M059J (cell line): Measurements from ENCODE around the gene RASAL2. TPM values are rescaled to one million over a fixed set of nuclear protein-coding genes. Genes with fewer than 3 reads are reported as not detected.
"Not testable (repeated sequence)": the region's sequence is repeated elsewhere in the genome, so short reads cannot be mapped to it uniquely, and the experiment has no call there.

Experiments
- DNase-seq: peaks from one replicate; pipeline ENCODE4 v3.0.0-alpha.2; 2012; ENCODE audit warnings: low read depth
- total RNA-seq: library from RNA; depleted of rRNA; stranded (reverse); fragments of >200 nt; shearing (Covaris generic); gene quantifications from 2 replicates; pipeline ENCODE4 v1.2.3, GENCODE V29; 2014

Gene RASAL2
- total RNA-seq, 1 experiment from 2014 or later = 14.8 TPM

GRCh38 chr1:178342745-178343144, 248.8 kb downstream of the RASAL2 start:
- no peak for DNase-seq

GRCh38 chr1:178344513-178345091, 250.7 kb downstream of the RASAL2 start:
- DNase-seq = peak; percentile 87

- DNase-seq = no peak
Observed at GRCh38 chr1:178345238-178345637, 251.3 kb downstream of the RASAL2 start.

- DNase-seq = no peak
Observed at GRCh38 chr1:178345807-178346206, 251.9 kb downstream of the RASAL2 start.

- no peak for DNase-seq
Observed at GRCh38 chr1:178349801-178350200, 255.9 kb downstream of the RASAL2 start.

GRCh38 chr1:178351911-178352310, 258.0 kb downstream of the RASAL2 start:
- DNase-seq = not testable (repeated sequence)

GRCh38 chr1:178352790-178353416, 259.0 kb downstream of the RASAL2 start:
- DNase-seq = no peak

GRCh38 chr1:178353524-178353923, 259.6 kb downstream of the RASAL2 start:
- peak; percentile 13 for DNase-seq

GRCh38 chr1:178354816-178355215, 260.9 kb downstream of the RASAL2 start:
- no peak for DNase-seq

GRCh38 chr1:178356299-178356698, 262.4 kb downstream of the RASAL2 start:
- DNase-seq = no peak

GRCh38 chr1:178358456-178358855, 264.6 kb downstream of the RASAL2 start:
- DNase-seq = no peak

GRCh38 chr1:178360421-178360820, 266.5 kb downstream of the RASAL2 start:
- no peak for DNase-seq

- no peak for DNase-seq
Observed at GRCh38 chr1:178361847-178362246, 267.9 kb downstream of the RASAL2 start.

GRCh38 chr1:178362747-178363146, 268.8 kb downstream of the RASAL2 start:
- DNase-seq = no peak

- no peak for DNase-seq
Observed at GRCh38 chr1:178364782-178365181, 270.9 kb downstream of the RASAL2 start.

GRCh38 chr1:178367151-178367550, 273.2 kb downstream of the RASAL2 start:
- DNase-seq = no peak

GRCh38 chr1:178368208-178368607, 274.3 kb downstream of the RASAL2 start:
- no peak for DNase-seq

- no peak for DNase-seq
Observed at GRCh38 chr1:178371235-178371634, 277.3 kb downstream of the RASAL2 start.

- DNase-seq = no peak
Observed at GRCh38 chr1:178371933-178372388, 278.1 kb downstream of the RASAL2 start.

GRCh38 chr1:178374016-178374415, 280.1 kb downstream of the RASAL2 start:
- peak; percentile 21 for DNase-seq

- peak; percentile 16 for DNase-seq
Observed at GRCh38 chr1:178376008-178376407, 282.1 kb downstream of the RASAL2 start.

- DNase-seq = no peak
Observed at GRCh38 chr1:178379807-178380206, 285.9 kb downstream of the RASAL2 start.

GRCh38 chr1:178382372-178382771, 288.5 kb downstream of the RASAL2 start:
- no peak for DNase-seq

- DNase-seq = no peak
Observed at GRCh38 chr1:178385662-178386061, 291.8 kb downstream of the RASAL2 start.
